Hematopoietic multipotent progenitor cell treated with erythropoietin and hydrocortisone succinate and interleukin-3 and kit ligand, for 6 days (in vitro differentiated cells): ENCODE measurements around the gene DDX54.

Experiments used
- DNase-seq: peaks from one replicate; pipeline ENCODE4 v3.0.0-alpha.2; 2015

DDX54 gene

DNA sequence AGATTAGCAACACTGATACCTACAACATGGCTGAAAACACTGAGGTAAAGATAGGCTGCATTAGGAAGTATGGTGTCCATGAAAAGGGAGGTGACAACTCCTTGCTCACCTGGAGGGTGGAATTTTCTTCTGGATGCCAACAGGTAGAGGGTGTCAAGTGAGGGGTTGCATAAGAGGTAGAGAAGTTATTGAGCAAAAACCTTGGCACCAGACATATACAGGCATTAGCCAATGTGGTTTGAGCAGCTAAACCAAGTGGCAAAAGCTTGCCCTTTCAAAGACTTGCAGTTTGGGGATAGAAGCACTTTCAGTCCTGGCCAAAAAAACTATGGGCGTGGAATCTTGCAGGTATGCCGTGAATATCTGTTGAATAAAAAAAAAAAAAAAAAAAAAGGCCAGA is 4.1 kb upstream of the DDX54 start:
- DNase-seq, result no peak

DNA sequence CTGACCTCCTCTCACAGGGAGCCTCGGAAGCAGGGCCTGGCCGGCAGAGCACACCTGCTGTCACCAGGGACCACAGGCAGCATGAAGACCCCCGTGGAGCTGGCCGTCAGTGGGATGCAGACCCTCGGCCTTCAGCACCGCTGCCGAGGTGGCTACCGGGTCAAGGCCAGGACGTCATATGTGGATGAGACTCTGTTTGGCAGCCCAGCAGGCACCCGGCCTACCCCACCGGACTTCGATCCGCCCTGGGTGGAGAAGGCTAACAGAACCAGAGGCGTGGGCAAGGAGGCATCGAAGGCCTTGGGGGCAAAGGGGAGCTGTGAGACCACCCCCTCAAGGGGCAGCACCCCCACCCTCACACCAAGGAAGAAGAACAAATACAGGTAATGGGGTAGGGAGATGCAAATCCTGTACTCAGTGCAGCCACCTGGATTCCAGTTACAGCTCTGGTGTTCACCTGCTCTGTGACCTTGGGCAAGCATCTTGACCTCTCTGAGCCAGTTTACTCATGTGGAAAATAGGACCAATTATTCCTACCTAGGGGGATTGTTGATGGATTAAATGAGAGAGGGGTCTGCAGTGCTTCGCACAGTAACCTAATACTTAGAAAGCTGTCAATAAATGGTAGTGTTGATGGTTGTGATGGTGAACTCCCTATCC is 1.5 kb upstream of the DDX54 start:
- DNase-seq, result no peak

- peak; percentile 67 for DNase-seq
Measured at GRCh38 chr12:113186033-113186365, 721 bp upstream of the DDX54 start.

DNA sequence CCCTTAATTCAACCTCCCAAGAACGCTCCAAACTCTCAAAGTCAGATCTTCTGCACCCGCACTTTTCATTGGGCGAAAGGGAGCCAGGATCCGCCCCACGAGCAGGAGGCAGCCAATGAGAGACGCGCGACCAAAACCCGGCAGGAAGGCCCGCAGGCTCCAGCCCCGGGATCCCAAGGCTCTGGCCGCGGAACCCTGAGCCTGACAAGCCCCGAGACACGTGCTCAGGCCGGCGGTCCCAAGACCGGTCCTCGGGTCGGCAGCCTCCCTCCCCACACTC is 438 bp downstream of the DDX54 start:
- DNase-seq, result peak; percentile 97

- no peak for DNase-seq
Measured at GRCh38 chr12:113184098-113184899, 979 bp downstream of the DDX54 start.

DNA sequence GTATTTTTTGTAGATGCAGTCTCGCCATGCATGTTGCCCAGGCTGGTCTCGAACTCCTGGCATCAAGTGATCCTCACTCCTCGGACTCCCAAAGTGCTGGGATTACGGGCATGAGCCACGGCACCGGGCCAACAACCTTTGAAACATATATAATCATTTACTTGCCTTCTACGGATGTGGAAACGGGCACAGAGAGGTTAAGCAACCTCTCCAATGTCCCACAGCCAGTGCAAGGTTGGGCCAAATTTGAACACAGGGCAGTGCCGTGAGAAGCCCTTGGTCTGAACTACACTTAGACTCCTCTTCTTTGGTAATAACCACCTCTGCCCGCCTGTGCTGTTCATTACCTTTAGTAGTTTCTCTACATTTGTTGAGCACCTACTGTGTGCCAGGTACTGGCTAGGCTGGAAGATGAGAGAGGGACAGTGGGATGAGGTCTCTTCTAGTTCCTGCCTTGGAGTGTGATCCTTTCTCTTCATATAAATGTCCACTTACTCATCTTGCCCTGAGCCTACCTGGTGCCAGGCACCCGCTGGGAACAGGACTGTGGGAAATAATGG is 2.2 kb downstream of the DDX54 start:
- no peak for DNase-seq

DNA sequence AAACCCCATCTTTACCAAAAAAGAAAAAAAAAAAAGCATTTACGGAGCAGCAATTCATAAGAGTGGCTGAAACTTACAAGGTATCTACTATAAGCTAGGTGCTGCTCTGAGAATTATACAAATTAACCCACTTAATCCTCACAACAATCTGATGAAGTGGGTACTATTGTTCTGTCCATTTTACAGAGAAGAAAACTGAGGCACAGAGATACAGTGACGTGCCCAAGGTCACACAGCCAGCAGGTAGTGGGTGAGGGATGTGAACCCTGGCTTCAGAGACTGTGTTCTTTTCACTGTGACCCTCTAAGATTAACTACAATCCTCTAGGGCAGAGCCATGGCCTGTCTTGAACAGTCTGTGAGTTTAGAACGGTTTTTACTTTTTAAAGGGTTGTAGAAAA is 3.3 kb downstream of the DDX54 start:
- DNase-seq, result no peak

- no peak for DNase-seq
Measured at GRCh38 chr12:113180333-113180732, 4.9 kb downstream of the DDX54 start.

DNA sequence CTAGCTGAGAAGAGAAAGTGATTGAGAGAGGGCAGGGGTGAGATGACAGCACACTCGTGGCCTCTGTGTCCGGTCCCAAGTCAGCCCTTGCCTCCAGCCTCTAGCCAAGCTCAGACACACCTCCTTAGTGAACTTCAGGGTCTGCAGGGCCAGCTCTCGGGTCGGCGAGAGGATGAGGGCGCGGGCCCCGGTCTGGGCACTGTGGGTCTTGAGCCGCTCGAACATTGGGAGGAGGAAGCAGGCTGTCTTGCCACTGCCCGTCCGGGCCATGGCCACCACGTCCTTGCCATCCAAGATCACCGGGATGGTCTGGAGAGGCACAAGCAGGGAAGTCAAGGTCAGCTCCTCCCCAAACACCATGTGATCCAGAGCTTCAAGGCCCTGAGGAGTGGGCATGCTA is 6.3 kb downstream of the DDX54 start:
- no peak for DNase-seq

DNA sequence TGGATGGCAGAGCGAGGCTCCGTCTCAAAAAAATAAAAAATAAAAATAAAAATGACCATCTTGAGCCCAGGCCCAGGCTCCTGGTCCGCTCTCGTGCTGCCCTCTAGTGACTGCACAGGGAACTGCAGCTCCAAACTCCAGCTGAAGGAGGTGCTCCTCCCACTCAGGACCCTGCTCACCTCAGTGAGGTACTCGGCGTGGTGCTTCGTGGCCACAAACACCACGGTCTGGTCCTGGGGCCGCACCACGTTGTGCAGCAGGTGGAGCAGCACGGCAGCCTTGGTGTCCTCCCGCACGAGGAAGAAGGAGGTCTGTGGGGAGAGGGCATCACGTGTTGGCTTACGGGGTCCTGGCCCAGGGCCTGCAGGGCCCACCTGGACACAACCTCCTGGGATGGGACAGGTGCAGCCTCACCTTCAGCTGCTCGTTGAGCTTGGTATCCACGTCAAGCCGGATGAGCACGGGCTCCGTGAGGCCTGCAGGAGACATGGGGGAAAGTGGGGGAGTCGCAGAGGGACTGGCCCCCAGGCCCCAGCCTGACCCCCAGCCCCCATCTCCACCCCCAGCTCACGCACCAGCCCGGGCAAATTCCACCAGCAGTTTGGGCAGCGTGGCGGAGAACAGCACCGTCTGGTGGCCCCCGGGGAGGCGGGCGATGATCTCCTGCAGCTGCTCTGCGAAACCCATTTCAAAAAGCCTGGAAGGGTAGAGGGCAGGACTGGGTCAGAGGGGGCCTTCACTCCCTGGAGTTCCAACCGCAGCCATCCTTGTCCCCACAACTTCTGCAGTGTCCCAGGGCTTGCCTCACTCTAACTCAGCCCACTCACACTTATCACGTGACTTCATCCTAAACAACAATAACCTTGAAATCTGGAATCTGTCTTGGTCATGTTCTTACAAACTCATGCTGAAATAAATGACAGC is 10.6 kb downstream of the DDX54 start:
- DNase-seq, result peak; percentile 72

- no peak for DNase-seq
Measured at GRCh38 chr12:113173081-113173698, 12.1 kb downstream of the DDX54 start.

GRCh38 chr12:113172185-113172584 is 13.1 kb downstream of the DDX54 start:
- no peak for DNase-seq

- no peak for DNase-seq
Measured at GRCh38 chr12:113171543-113171942, 13.7 kb downstream of the DDX54 start.

DNA sequence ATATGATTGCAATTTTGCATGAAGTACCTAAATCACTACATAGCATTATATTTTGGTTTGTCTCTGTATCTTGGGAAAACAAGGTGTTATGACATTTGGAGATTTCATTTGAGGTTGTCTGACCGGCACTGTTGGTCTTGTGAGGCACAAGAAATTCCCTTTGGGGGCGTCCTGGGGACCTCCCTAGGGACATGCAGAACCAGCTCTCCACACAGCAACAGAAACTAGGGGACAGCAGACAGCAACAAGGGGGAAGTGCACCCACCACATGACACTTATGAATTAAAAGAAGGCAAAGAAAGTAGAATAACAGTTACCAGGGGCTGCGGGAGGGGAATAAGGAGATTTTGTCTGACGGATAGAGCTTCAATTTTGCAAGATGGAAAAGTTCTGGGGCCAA is 14.4 kb downstream of the DDX54 start:
- no peak for DNase-seq

GRCh38 chr12:113170457-113170856 is 14.8 kb downstream of the DDX54 start:
- no peak for DNase-seq

- DNase-seq, result no peak
Measured at GRCh38 chr12:113169697-113170096, 15.6 kb downstream of the DDX54 start.

- DNase-seq, result no peak
Measured at GRCh38 chr12:113167868-113168267, 17.4 kb downstream of the DDX54 start.

- DNase-seq, result no peak
Measured at GRCh38 chr12:113165521-113166450, 19.5 kb downstream of the DDX54 start.

DNA sequence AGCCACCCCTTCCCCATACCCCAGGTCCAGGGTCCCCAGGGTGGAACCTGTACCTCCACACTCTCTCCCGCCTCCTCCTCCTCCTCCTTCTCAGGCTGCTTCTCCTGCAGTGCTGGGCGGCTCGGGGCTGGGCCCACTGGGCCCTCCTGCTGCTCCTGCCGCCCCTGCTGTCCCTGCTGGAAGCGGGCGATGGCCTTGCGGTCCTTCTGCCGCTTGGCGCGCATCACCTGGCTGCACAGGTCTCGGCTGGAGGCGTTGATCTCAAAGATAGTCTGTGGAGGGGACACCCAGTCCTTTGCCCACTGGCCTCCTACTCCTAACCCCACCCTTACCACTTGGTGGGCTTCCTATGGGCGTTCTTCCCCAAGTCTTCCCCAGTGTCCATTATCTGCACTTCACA is 21.3 kb downstream of the DDX54 start:
- DNase-seq, result no peak

- no peak for DNase-seq
Measured at GRCh38 chr12:113163030-113163360, 22.3 kb downstream of the DDX54 start.

GRCh38 chr12:113162102-113163029 is 22.9 kb downstream of the DDX54 start:
- no peak for DNase-seq
